Uterus (tissue), 2 donors: ENCODE results near the gene ANKRD22.

Experiments
- POLR2A ChIP-seq, 2 donors: fragments of 450-650 bp; IDR thresholded peaks; one replicate each; pipeline ENCODE4 v1.6.1; 2016; ENCODE audit warnings: antibody characterized with exemption in 2 of 2, mild to moderate bottlenecking in 1 of 2, moderate library complexity in 1 of 2
- TF ChIP-seq, protein P1 (sequence below), 4 experiments: fragments of 200-600 bp in 2 of 4; fragments of 450-650 bp in 2 of 4; sonication (generic) in 2 of 4; IDR thresholded peaks; one replicate each; pipeline ENCODE4 v1.5.1; 2016 to 2019; ENCODE audit warnings: antibody characterized with exemption in 4 of 4, mild to moderate bottlenecking in 2 of 4, moderate library complexity in 1 of 4

DNA sequence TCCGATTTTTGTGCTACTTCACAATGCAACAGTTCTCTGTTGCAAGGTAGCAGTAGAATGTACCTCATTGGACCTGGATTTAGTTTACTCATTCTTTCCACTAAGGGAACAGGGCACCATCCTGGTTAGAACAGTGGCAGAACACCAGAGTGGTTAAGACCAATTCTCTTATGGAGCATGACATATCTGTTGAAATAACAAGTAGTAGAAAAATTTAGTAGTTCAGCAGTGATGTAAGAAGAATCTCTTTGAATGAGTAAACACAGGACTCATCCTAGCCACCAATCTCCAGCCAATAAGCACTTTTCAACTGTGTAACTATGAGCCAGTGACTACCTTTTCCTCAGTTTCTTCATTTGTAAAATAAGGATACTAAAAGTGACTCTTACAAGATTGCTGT is 2.4 kb downstream of the ANKRD22 start:
- TF ChIP-seq, protein P1, sequence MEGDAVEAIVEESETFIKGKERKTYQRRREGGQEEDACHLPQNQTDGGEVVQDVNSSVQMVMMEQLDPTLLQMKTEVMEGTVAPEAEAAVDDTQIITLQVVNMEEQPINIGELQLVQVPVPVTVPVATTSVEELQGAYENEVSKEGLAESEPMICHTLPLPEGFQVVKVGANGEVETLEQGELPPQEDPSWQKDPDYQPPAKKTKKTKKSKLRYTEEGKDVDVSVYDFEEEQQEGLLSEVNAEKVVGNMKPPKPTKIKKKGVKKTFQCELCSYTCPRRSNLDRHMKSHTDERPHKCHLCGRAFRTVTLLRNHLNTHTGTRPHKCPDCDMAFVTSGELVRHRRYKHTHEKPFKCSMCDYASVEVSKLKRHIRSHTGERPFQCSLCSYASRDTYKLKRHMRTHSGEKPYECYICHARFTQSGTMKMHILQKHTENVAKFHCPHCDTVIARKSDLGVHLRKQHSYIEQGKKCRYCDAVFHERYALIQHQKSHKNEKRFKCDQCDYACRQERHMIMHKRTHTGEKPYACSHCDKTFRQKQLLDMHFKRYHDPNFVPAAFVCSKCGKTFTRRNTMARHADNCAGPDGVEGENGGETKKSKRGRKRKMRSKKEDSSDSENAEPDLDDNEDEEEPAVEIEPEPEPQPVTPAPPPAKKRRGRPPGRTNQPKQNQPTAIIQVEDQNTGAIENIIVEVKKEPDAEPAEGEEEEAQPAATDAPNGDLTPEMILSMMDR (IDR thresholded peaks at IDR 0.05), result no peak
- no peak for TF ChIP-seq POLR2A (IDR thresholded peaks at IDR 0.05)
